DOHH2 (cell line): ENCODE results near the gene UBN1.

Experiments used
- H3F3A ChIP-seq: fragments of 200-600 bp; sonication (generic), shearing (Covaris generic); 2 replicates; pipeline ENCODE4 v1.6.0; 2016; ENCODE audit warnings: antibody characterized with exemption, mild to moderate bottlenecking; ENCODE audit not compliant: control insufficient read depth, insufficient read depth
- H3K27ac ChIP-seq: fragments of 200-600 bp; sonication (generic); 2 replicates; pipeline ENCODE4 v1.5.1; 2014; ENCODE audit warnings: low read depth, mild to moderate bottlenecking, low read length, moderate library complexity
- H3K27me3 ChIP-seq: fragments of 200-600 bp; sonication (generic); 2 replicates; pipeline ENCODE4 v1.6.1; 2014; ENCODE audit warnings: mild to moderate bottlenecking, low read length, mixed read lengths; ENCODE audit not compliant: control insufficient read depth
- H3K36me3 ChIP-seq: fragments of 200-600 bp; sonication (generic); 2 replicates; pipeline ENCODE4 v1.6.1; 2014; ENCODE audit warnings: mild to moderate bottlenecking, low read length, moderate library complexity, mixed read lengths; ENCODE audit not compliant: control insufficient read depth
- H3K4me1 ChIP-seq: fragments of 200-600 bp; sonication (generic); 2 replicates; pipeline ENCODE4 v1.6.1; 2014; ENCODE audit warnings: mild to moderate bottlenecking, low read length, mixed read lengths; ENCODE audit not compliant: control insufficient read depth
- H3K4me2 ChIP-seq: fragments of 200-600 bp; sonication (generic); 2 replicates; pipeline ENCODE4 v1.6.0; 2014; ENCODE audit warnings: mild to moderate bottlenecking, low read length, moderate library complexity
- H3K4me3 ChIP-seq: fragments of 200-600 bp; sonication (generic); 2 replicates; pipeline ENCODE4 v1.5.1; 2014; ENCODE audit warnings: mild to moderate bottlenecking, low read length, mixed read lengths
- H3K79me2 ChIP-seq: fragments of 200-600 bp; sonication (generic); 2 replicates; pipeline ENCODE4 v1.6.1; 2014; ENCODE audit warnings: mild to moderate bottlenecking, low read length, mixed read lengths; ENCODE audit not compliant: control insufficient read depth
- H3K9me2 ChIP-seq: fragments of 200-600 bp; sonication (generic); replicated peaks from 2 replicates; pipeline ENCODE4 v1.6.1; 2014; ENCODE audit warnings: mild to moderate bottlenecking, low read length, mixed read lengths; ENCODE audit not compliant: control insufficient read depth
- H3K9me3 ChIP-seq: fragments of 200-600 bp; sonication (generic); 2 replicates; pipeline ENCODE4 v1.6.1; 2014; ENCODE audit warnings: antibody characterized with exemption, low read length, mixed read lengths; ENCODE audit not compliant: control insufficient read depth, insufficient read depth
- H4K20me1 ChIP-seq: fragments of 200-600 bp; sonication (generic); 2 replicates; pipeline ENCODE4 v1.6.0; 2014; ENCODE audit warnings: low read depth, mild to moderate bottlenecking, antibody characterized with exemption, low read length, moderate library complexity; ENCODE audit not compliant: control insufficient read depth, insufficient read depth
- CTCF ChIP-seq: fragments of 200-600 bp; sonication (generic); IDR thresholded peaks from one replicate; pipeline ENCODE4 v1.5.1; 2014; ENCODE audit warnings: antibody characterized with exemption, mild to moderate bottlenecking, low read depth, low read length; ENCODE audit not compliant: poor library complexity, severe bottlenecking
- EZH2phosphoT487 ChIP-seq: fragments of 200-600 bp; sonication (generic); IDR thresholded peaks from 2 replicates; pipeline ENCODE4 v1.6.1; 2017; ENCODE audit warnings: borderline replicate concordance, mild to moderate bottlenecking, antibody characterized with exemption, low read length, moderate library complexity, mixed read lengths

Gene UBN1

GRCh38 chr16:4830408-4830807 is 16.9 kb upstream of the UBN1 start:
- Histone ChIP-seq H3K9me3 (no peaks in the 10 kb centered on the region), H4K20me1 (no peaks in the 10 kb centered on the region), H3K36me3 (peaks cover 77% of the 10 kb centered on the region)

GRCh38 chr16:4831616-4832015 is 15.7 kb upstream of the UBN1 start:
- Histone ChIP-seq H3K4me1 (no peaks in the 10 kb centered on the region), H3K9me3 (no peaks in the 10 kb centered on the region), H3K27ac (no peak overlapping the region), H3F3A (no peaks in the 10 kb centered on the region), H3K4me3 (no peak overlapping the region), H3K4me2 (no peak overlapping the region), H4K20me1 (no peaks in the 10 kb centered on the region), H3K27me3 (no peaks in the 10 kb centered on the region), H3K79me2 (peaks cover 17% of the 10 kb centered on the region), H3K9me2 (no peaks in the 10 kb centered on the region), H3K36me3 (peaks cover 83% of the 10 kb centered on the region)
- no peak for TF ChIP-seq EZH2phosphoT487
- no peak for TF ChIP-seq CTCF

More at GRCh38 chr16:4830408-4830807, 16.9 kb upstream of the UBN1 start:
- Histone ChIP-seq H3F3A (no peaks in the 10 kb centered on the region), H3K79me2 (peaks cover 7% of the 10 kb centered on the region), H3K27me3 (no peaks in the 10 kb centered on the region), H3K4me2 (no peak overlapping the region), H3K9me2 (no peaks in the 10 kb centered on the region), H3K27ac (no peak overlapping the region), H3K4me1 (no peaks in the 10 kb centered on the region), H3K4me3 (no peak overlapping the region)
- TF ChIP-seq EZH2phosphoT487 (no peak), CTCF (no peak)

DNA sequence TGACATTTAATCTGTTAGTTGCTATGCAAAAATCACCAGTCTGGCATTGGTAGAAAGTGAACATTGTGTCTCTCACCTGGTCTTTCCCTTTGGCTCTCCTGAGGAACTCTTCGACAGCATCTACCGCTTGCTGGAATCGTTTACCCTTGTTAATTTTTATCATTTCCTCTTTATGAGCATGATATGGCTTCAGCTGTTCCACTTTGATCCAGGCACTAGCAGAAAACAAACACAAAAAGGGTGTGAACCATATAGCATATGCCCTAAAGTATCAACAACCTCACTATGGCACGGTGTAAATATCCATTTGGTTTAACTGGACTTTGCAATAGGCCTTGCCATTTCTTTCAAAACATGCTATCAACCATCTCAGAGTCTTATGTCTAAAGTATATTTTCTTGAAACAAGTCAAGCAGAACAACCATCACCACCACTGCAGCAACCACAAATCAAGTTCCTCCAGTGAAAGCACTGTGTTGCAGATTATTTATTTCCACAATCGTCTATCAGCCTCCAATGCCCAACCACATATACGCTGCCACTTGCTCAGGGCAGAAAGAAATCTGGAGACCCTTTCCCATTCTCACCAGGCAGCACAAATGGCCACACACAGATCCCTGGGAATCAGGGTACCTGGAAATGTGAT is 14.5 kb upstream of the UBN1 start:
- H3K27me3 ChIP-seq: no peaks in the 10 kb centered on the region
- H3K9me3 ChIP-seq: no peaks in the 10 kb centered on the region
- peaks cover 25% of the 10 kb centered on the region for H3K79me2 ChIP-seq
- H4K20me1 ChIP-seq: no peaks in the 10 kb centered on the region
- H3K27ac ChIP-seq: no peak overlapping the region
- H3K4me3 ChIP-seq: no peak overlapping the region
- H3K36me3 ChIP-seq: peaks cover 83% of the 10 kb centered on the region
- no peak overlapping the region for H3K4me2 ChIP-seq
- no peak for TF ChIP-seq CTCF
- H3F3A ChIP-seq: no peaks in the 10 kb centered on the region
- H3K9me2 ChIP-seq: no peaks in the 10 kb centered on the region
- H3K4me1 ChIP-seq: no peaks in the 10 kb centered on the region
